Suprapubic skin (tissue), 4 donors: ENCODE data around the gene PTMS. TPM values are rescaled to one million over a fixed set of nuclear protein-coding genes. Genes with fewer than 3 reads are reported as not detected.

Source experiments
- DNase-seq, 2 donors: peaks; one replicate each; pipeline ENCODE4 v3.0.0-alpha.2; 2019; ENCODE audit warnings: low spot score in 2 of 2
- H3K27ac ChIP-seq: fragments of 200-600 bp; sonication (generic); one replicate; pipeline ENCODE4 v1.5.1; 2019
- H3K27me3 ChIP-seq: fragments of 200-600 bp; sonication (generic); one replicate; pipeline ENCODE4 v1.5.1; 2019
- H3K36me3 ChIP-seq: fragments of 200-600 bp; sonication (generic); one replicate; pipeline ENCODE4 v1.5.1; 2019
- H3K4me1 ChIP-seq: fragments of 200-600 bp; sonication (generic); one replicate; pipeline ENCODE4 v1.5.1; 2019
- H3K4me3 ChIP-seq: fragments of 200-600 bp; sonication (generic); one replicate; pipeline ENCODE4 v1.5.1; 2019; ENCODE audit warnings: mild to moderate bottlenecking
- H3K9me3 ChIP-seq: fragments of 200-600 bp; sonication (generic); one replicate; pipeline ENCODE4 v1.5.1; 2019
- EP300 ChIP-seq: sonication (generic); formaldehyde crosslinking; IDR thresholded peaks from one replicate; pipeline ENCODE4 v1.6.1; 2017; ENCODE audit warnings: antibody characterized with exemption
- POLR2A ChIP-seq, 2 donors: fragments of 450-650 bp; IDR thresholded peaks; one replicate each; pipeline ENCODE4 v1.6.1; 2017; ENCODE audit warnings: antibody characterized with exemption in 2 of 2, mild to moderate bottlenecking in 2 of 2, moderate library complexity in 2 of 2
- POLR2AphosphoS5 ChIP-seq, 3 donors: sonication (generic); formaldehyde crosslinking; IDR thresholded peaks; one replicate each; pipeline ENCODE4 v1.6.1; 2017; ENCODE audit warnings: antibody characterized with exemption in 3 of 3
- WGBS: methylation state at CpG from one replicate; pipeline ENCODE4 v1.1.5; 2018; 5-methylcytosine and 5-hydroxymethylcytosine counted together
- total RNA-seq, 4 donors: library from RNA; depleted of rRNA; stranded (reverse); fragments of >200 nt; gene quantifications; one replicate each; pipeline ENCODE4 v1.1.0, GENCODE V29; 2016
- TF ChIP-seq, protein P1 (sequence below), 2 donors: fragments of 200-600 bp in 1 of 2; fragments of 450-650 bp in 1 of 2; sonication (generic) in 1 of 2; IDR thresholded peaks; one replicate each; pipeline ENCODE4 v1.5.1; 2016 to 2019; ENCODE audit warnings: antibody characterized with exemption in 2 of 2, mild to moderate bottlenecking in 1 of 2, moderate library complexity in 1 of 2

The PTMS gene
- total RNA-seq, 4 donors from 2014 or later = 91.2 to 128 (median 99.8) TPM

DNA sequence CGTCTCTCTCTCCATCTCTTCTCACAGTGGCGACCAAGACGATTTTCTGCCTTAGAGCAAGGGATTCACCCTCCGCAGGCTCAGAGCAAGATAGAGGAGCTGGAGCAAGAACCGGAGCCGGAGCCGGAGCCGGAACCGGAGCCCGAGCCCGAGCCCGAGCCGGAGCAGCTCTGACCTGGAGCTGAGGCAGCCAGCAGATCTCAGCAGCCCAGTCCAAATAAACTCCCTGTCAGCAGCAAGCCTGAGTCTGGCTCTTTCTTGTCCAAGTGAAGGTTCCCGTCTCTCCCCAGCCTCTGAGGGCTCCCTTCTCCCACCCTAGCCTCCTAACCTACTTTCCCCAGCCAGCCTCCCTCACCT lies 12.0 kb downstream of the PTMS start:
- no peak for DNase-seq
- Histone ChIP-seq H3K27me3 (no peaks in the 10 kb centered on the region), H3K4me1 (peaks cover 28% of the 10 kb centered on the region), H3K9me3 (no peaks in the 10 kb centered on the region), H3K36me3 (no peaks in the 10 kb centered on the region), H3K27ac (peak overlapping the region; percentile 78), H3K4me3 (peak overlapping the region; percentile 47)
- 11% methylated on average over 14 of the region's 14 CpGs for WGBS
- TF ChIP-seq, protein P1, sequence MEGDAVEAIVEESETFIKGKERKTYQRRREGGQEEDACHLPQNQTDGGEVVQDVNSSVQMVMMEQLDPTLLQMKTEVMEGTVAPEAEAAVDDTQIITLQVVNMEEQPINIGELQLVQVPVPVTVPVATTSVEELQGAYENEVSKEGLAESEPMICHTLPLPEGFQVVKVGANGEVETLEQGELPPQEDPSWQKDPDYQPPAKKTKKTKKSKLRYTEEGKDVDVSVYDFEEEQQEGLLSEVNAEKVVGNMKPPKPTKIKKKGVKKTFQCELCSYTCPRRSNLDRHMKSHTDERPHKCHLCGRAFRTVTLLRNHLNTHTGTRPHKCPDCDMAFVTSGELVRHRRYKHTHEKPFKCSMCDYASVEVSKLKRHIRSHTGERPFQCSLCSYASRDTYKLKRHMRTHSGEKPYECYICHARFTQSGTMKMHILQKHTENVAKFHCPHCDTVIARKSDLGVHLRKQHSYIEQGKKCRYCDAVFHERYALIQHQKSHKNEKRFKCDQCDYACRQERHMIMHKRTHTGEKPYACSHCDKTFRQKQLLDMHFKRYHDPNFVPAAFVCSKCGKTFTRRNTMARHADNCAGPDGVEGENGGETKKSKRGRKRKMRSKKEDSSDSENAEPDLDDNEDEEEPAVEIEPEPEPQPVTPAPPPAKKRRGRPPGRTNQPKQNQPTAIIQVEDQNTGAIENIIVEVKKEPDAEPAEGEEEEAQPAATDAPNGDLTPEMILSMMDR (IDR thresholded peaks at IDR 0.05) = no peak
- TF ChIP-seq POLR2A (IDR thresholded peaks at IDR 0.05) (no peak), EP300 (no peak), POLR2AphosphoS5 (IDR thresholded peaks at IDR 0.05) (no peak)

DNA sequence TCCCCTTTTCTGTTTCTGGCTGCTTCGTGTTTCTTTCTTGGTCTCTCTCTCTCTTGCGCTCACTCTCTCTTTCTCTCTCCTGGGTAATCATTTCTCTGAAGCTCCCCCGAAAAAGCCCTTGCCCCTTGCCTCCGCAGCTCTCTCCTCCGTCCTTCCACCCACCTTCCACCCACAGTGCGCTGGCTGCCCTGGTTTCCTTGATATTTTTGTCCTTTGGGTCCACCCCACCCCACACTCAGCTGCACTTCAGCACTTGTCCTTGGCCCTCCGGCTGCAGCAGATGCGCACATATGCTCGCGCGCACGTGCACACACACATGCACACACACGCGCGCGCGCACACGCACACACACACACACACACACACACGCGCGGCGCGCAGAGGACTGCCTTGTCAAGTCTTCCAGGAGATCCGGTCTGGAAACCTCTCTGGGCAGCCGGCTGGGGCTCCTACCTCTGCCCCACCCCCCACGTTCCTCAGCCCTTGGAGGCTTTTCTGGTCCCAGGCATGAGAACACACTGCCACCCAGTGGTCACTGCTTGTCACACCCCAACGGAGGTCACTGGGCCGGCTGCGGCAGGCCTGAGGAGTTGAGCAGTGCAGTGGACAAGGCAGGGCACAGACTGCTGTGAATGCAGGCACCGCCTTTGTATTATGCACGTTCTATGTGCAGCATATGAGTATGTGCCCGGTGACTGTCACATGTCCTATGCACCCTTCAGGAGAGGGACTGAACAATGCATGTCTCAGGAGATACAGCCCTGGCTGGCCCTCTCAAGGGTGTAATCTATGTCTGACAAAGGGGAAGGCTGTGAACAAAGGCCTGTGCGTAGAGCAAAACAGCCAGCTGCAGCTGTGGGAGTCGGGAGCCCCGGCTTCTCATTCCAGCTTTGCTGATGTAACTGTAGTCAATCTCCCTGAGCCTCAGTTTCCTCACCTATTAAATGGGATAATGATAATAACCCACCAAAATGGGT lies 12.7 kb downstream of the PTMS start:
- peak overlapping the region; percentile 78 for H3K27ac ChIP-seq
- H3K27me3 ChIP-seq = no peaks in the 10 kb centered on the region

DNA sequence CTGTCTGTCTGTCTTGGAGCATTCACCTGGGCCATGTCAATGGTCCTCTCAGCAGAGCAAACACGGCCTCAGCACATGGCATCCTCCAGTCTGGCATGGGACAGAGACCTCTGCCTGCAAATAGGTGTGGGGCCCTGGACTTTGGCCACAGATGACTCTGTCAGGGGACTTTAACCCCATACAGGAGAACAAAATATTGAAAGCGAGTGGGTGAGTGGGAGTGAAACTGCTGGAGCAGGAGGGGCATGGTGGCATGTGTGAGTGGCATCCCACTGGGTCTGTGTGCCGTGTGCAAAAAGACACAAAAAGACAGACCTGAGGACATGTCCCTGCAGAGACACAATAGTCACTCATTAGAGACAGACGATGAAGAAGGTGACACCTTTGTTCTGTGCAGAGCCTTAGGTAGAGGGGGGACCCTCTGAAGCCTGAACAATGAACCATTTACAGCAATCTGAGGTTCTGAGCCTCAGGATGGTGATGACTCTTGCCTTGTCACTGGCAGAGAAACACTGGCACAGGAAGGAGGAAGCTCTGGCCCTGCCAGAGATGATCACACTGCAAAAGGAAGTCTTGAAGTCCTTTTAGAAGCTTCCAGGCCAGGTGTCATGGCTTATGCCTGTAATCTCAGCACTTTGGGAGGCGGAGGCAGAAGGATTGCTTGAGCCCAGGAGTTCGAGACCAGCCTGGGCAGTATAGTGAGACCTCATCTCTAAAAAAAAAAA lies 13.7 kb downstream of the PTMS start:
- whole genome bisulfite sequencing = 81% methylated on average over 6 of the region's 6 CpGs
- H3K4me1 ChIP-seq = peaks cover 19% of the 10 kb centered on the region
- DNase-seq = no peak
- H3K36me3 ChIP-seq = no peaks in the 10 kb centered on the region
- H3K4me3 ChIP-seq = no peak overlapping the region
- no peaks in the 10 kb centered on the region for H3K9me3 ChIP-seq
- no peak for TF ChIP-seq POLR2A (IDR thresholded peaks at IDR 0.05)
- TF ChIP-seq EP300 = no peak
- TF ChIP-seq POLR2AphosphoS5 (IDR thresholded peaks at IDR 0.05) = no peak
- TF ChIP-seq, protein P1 (IDR thresholded peaks at IDR 0.05) = no peak
- H3K27ac ChIP-seq = no peak overlapping the region
- H3K27me3 ChIP-seq = no peaks in the 10 kb centered on the region

More for the DNA sequence above, 12.7 kb downstream of the PTMS start:
- DNase-seq = peak; percentile 97
- 4% methylated on average over 35 of the region's 35 CpGs for WGBS
- H3K4me1 ChIP-seq = peaks cover 21% of the 10 kb centered on the region
- no peaks in the 10 kb centered on the region for H3K36me3 ChIP-seq
- TF ChIP-seq EP300 (no peak), POLR2AphosphoS5 (IDR thresholded peaks at IDR 0.05) (peak in 1 of 3 donors; percentile 19), POLR2A (IDR thresholded peaks at IDR 0.05) (no peak)
- TF ChIP-seq, protein P1 (IDR thresholded peaks at IDR 0.05) = peak; percentile 92 to 97
- H3K9me3 ChIP-seq = no peaks in the 10 kb centered on the region
- peak overlapping the region; percentile 47 for H3K4me3 ChIP-seq

DNA sequence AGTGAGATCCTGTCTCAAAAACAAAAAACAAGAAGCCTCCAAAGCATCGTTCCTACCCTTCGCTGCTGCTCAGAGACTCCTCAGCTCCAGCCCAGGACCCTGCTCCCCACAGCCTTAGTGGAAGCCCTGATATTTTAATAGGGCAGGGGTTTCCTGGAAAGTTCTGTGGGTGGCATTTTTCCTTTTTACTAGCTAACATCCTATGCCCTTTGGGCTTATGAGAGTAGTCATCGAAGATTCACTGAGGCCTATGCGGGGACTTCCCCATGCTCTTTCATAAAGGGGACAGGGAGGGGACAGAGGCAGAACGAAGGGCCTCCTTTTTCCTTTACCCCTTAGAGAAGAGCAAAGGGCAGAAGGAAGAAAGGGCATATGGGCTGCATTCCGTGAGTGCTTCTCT lies 14.4 kb downstream of the PTMS start:
- 86% methylated on average over 6 of the region's 6 CpGs for WGBS
- no peaks in the 10 kb centered on the region for H3K9me3 ChIP-seq
- no peak overlapping the region for H3K27ac ChIP-seq
- no peaks in the 10 kb centered on the region for H3K36me3 ChIP-seq
- H3K4me3 ChIP-seq = no peak overlapping the region
- no peak for DNase-seq
- peaks cover 19% of the 10 kb centered on the region for H3K4me1 ChIP-seq
- TF ChIP-seq POLR2AphosphoS5 (IDR thresholded peaks at IDR 0.05) (no peak), POLR2A (IDR thresholded peaks at IDR 0.05) (no peak), EP300 (no peak)
- TF ChIP-seq, protein P1 (IDR thresholded peaks at IDR 0.05) = no peak
- no peaks in the 10 kb centered on the region for H3K27me3 ChIP-seq

DNA sequence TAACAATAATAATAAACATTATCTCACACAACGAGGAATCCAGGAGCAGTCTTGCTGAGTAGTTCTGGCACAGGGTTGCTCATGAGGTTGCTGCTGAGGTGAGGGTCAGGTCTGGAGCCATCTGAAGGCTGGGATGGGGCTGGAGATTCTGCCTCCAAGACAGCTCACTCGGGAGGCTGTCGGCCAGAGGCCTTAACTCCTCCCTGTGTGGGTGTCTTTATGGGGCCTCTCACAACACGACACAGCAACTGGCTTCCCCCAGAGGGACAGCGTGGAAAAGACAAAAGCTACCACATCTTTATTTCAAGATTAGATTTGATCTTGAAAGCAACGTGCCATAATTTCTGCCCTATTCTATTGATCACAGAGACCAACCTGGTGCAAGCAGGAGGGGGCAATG lies 16.0 kb downstream of the PTMS start:
- Histone ChIP-seq H3K27me3 (no peaks in the 10 kb centered on the region), H3K9me3 (no peaks in the 10 kb centered on the region), H3K4me1 (peaks cover 19% of the 10 kb centered on the region), H3K36me3 (no peaks in the 10 kb centered on the region), H3K27ac (no peak overlapping the region), H3K4me3 (no peak overlapping the region)
- DNase-seq = no peak
- no peak for TF ChIP-seq EP300
- TF ChIP-seq POLR2A (IDR thresholded peaks at IDR 0.05) = no peak
- TF ChIP-seq, protein P1 (IDR thresholded peaks at IDR 0.05) = no peak
- TF ChIP-seq POLR2AphosphoS5 (IDR thresholded peaks at IDR 0.05) = no peak
- 73% methylated on average over 4 of the region's 6 CpGs for WGBS
